Large intestine (tissue), 3 donors: ENCODE measurements around the gene PGP. TPM values are rescaled to one million over a fixed set of nuclear protein-coding genes. Genes with fewer than 3 reads are reported as not detected.

Experiments
- DNase-seq, 2 donors: peaks; one replicate each; pipeline versions ENCODE4 v3.0.0 to v3.0.0-alpha.2; 2013
- H3K27ac ChIP-seq: one replicate; pipeline ENCODE4 v1.5.1; 2013; ENCODE audit warnings: low read length
- H3K27me3 ChIP-seq: 2 replicates; pipeline ENCODE4 v1.6.1; 2013; ENCODE audit warnings: low read length; ENCODE audit not compliant: control insufficient read depth, insufficient read depth
- H3K36me3 ChIP-seq: 2 replicates; pipeline ENCODE4 v1.6.1; 2013; ENCODE audit warnings: low read length; ENCODE audit not compliant: control insufficient read depth, insufficient read depth
- H3K4me1 ChIP-seq: one replicate; pipeline ENCODE4 v1.6.1; 2013; ENCODE audit warnings: low read length; ENCODE audit not compliant: control insufficient read depth, insufficient read depth
- H3K4me3 ChIP-seq: one replicate; pipeline ENCODE4 v1.5.1; 2013; ENCODE audit warnings: low read length
- H3K9me3 ChIP-seq: one replicate; pipeline ENCODE4 v1.6.1; 2013; ENCODE audit warnings: mild to moderate bottlenecking, low read depth, low read length, moderate library complexity; ENCODE audit not compliant: control insufficient read depth
- WGBS: methylation state at CpG from one replicate; pipeline ENCODE4 v1.1.5; 2013; ENCODE audit warnings: low lambda C conversion rate; ENCODE audit not compliant: insufficient coverage; 5-methylcytosine and 5-hydroxymethylcytosine counted together
- polyA plus RNA-seq: library from polyadenylated mRNA; unstranded; fragments of 120-200 nt; gene quantifications from one replicate; pipeline ENCODE4 v1.2.1, GENCODE V29; 2013

The PGP gene
- polyA plus RNA-seq, 1 donor = 11.7 TPM

DNA sequence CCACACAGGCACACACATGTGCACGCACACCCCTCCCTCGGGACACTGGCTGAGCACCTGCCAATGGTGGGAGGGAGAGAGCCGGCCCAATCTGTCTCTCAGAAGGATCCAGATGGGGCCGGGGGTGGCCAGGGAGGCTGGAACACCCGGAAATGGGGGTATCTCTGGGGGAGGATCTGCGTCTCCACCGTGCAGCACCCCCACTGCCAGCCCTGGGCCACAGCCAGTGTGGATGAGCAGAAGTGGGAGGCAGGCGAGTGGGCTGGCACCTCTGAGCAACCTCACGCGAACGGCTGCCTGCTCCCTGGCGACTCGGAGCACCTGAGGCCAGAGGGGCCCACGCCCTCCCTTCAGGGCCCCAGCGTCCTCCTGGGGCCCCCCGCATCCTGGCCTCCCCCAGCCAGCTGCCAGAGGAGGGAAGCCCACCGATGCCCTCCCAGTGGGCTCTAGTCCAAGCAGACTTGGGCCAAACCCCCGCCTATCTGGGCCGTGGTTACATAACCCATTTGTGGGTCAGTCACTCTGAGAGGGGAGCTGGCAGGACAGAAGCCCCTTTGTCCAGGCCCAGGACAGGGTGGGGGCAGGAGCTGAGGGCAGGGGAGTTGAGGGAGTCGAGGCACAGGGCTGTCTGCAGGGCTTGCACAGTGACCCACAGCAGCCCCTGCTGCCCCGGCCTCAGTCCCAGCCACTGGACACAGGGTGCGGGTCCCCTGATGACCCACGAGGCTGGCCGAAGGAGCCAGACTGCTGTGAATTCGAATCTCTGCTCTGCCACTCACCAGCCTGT is 23.8 kb downstream of the PGP start:
- H3K27ac ChIP-seq = no peak overlapping the region
- H3K27me3 ChIP-seq = peaks cover 24% of the 10 kb centered on the region
- WGBS = no CpG with 5 or more reads among the region's 25 CpGs

DNA sequence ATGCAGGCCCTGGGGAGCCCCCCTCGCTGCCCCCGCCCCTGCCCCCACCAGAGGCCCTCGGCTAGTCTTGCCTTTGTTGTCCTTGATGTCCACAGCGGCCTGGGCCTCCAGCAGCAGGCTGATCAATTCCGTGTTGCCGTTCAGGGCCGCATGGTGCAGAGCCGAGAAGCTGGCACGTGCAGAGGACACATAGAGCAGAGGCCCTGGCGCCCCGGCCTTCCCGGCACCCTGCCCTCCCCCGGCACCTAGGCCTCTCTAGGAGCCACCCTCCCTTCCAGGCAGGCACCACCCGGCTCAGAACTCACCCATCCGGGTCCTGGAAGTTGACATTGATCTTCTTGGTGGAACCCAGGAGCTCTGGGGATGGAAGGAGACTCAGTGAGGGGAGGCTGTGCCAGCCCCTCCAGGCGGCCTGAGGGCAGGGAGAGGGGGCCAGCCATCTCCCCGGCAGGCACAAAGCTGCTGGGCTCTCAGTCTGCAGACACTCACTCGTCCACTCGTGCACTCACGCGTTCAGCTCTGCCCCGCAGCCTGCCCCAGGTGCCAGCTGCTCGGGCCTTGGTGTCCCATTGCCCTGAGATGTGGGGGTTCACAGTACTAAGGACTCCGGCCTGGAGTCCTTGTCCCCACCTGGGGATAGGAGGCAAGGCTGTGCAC is 24.5 kb downstream of the PGP start:
- Histone ChIP-seq H3K9me3 (no peaks in the 10 kb centered on the region), H3K4me1 (peaks cover 6% of the 10 kb centered on the region), H3K4me3 (no peak overlapping the region), H3K27me3 (peaks cover 17% of the 10 kb centered on the region), H3K27ac (no peak overlapping the region), H3K36me3 (no peaks in the 10 kb centered on the region)
- no peak for DNase-seq
- no CpG with 5 or more reads among the region's 24 CpGs for WGBS

More for the DNA sequence above, 23.8 kb downstream of the PGP start:
- DNase-seq = no peak
- H3K36me3 ChIP-seq = no peaks in the 10 kb centered on the region
- H3K4me1 ChIP-seq = peaks cover 13% of the 10 kb centered on the region
- no peak overlapping the region for H3K4me3 ChIP-seq
- peaks cover 3% of the 10 kb centered on the region for H3K9me3 ChIP-seq

DNA sequence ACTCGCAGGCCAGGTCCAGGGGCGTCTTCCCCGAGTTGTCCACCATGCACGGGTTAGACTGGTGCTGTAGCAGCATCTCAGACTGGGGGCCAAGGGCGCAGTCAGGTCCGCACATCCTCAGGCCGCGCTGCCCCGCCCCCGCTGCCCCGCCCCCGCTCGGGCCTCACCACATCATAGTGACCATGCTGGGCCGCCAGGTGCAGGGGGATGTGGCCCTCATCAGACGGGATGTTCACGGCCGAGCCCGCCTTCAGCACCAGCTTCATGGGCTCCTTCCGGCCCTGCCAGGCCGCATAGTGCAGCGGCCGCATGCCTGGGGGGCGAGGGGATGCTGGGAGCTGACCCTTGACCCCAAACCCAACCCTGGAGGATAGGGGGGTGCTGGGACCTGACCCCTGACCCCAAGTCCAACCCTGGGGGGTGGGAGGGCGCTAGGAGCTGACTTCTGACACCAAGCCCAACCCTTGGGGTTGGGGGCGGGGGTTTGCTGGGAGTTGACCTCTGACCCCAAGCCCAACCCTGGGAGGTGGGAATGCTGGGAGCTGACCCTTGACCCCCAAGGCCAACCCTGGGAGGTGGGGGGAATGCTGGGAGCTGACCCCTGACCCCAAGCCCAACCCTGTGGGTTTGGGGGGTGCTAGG is 25.3 kb downstream of the PGP start:
- H3K4me1 ChIP-seq = no peaks in the 10 kb centered on the region
- H3K27ac ChIP-seq = no peak overlapping the region
- DNase-seq = no peak
- H3K36me3 ChIP-seq = no peaks in the 10 kb centered on the region
- H3K9me3 ChIP-seq = no peaks in the 10 kb centered on the region
- no peak overlapping the region for H3K4me3 ChIP-seq
- H3K27me3 ChIP-seq = peaks cover 10% of the 10 kb centered on the region
- no CpG with 5 or more reads among the region's 25 CpGs for WGBS

DNA sequence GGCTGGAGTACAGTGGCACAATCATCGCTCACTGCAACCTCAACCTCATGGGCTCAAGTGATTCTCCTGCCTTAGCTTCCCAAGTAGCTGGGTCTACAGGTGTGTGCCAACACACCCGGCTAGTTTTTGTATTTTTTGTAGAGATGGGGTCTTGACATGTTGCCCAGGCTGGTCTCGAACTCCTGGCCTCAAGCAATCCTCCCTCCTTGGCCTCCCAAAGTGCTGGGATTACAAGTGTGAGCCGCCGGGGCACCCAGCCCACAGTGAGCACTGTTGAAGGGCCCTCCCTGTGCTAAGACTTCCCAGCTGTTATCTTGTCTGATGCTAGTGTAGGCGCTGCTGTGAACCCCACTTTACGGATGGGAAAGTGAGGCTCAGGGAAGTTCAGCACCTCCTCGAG is 26.2 kb downstream of the PGP start:
- WGBS = no CpG with 5 or more reads among the region's 8 CpGs
- Histone ChIP-seq H3K4me3 (no peak overlapping the region), H3K27me3 (peaks cover under 1% of the 10 kb centered on the region), H3K9me3 (no peaks in the 10 kb centered on the region), H3K36me3 (no peaks in the 10 kb centered on the region), H3K4me1 (no peaks in the 10 kb centered on the region), H3K27ac (no peak overlapping the region)
- DNase-seq = no peak

DNA sequence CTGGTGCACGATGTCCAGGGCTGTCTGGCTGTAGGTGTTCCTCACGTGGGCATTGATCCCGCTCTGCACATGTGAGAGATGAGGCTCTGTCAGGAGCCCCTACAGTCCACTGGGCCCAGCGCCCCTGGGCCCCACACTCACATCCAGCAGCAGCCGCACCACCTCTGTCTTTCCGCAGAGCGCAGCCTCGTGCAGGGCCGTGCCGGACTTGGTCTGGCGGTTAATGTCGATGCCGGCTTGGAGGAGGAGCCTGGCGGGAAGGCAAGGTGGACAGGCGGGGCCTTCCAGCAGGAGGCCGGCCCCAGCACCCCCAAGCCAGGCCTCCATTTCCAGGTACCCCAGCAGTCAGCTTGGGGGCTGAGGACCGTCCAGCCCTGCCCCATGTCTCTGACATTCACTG is 27.4 kb downstream of the PGP start:
- Histone ChIP-seq H3K4me1 (no peaks in the 10 kb centered on the region), H3K36me3 (no peaks in the 10 kb centered on the region), H3K27ac (no peak overlapping the region), H3K27me3 (no peaks in the 10 kb centered on the region), H3K4me3 (no peak overlapping the region), H3K9me3 (no peaks in the 10 kb centered on the region)
- WGBS = no CpG with 5 or more reads among the region's 17 CpGs
- no peak for DNase-seq

DNA sequence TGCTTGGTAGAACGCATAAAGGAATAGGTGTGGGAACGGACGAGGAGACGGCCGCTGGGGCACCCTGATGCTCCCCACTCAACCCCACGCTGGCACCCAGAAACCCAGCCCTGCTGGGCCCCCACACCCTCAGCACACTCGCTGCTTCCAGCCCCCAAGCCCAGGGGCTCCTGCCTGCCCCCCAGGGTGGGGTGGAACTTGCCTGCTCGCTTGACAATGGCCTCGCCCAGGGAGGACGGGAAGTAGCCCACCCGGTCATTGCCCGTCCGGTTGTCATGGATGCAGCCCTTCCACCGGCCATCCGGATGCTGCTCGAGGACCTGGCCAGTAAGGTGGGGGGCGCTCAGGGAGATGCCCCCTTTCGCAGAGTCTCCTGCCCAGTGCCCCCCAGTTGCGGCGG is 28.1 kb downstream of the PGP start:
- H3K36me3 ChIP-seq = no peaks in the 10 kb centered on the region
- WGBS = no CpG with 5 or more reads among the region's 20 CpGs
- no peak overlapping the region for H3K27ac ChIP-seq
- no peaks in the 10 kb centered on the region for H3K27me3 ChIP-seq
- H3K4me1 ChIP-seq = no peaks in the 10 kb centered on the region
- no peaks in the 10 kb centered on the region for H3K9me3 ChIP-seq
- no peak overlapping the region for H3K4me3 ChIP-seq
- no peak for DNase-seq

DNA sequence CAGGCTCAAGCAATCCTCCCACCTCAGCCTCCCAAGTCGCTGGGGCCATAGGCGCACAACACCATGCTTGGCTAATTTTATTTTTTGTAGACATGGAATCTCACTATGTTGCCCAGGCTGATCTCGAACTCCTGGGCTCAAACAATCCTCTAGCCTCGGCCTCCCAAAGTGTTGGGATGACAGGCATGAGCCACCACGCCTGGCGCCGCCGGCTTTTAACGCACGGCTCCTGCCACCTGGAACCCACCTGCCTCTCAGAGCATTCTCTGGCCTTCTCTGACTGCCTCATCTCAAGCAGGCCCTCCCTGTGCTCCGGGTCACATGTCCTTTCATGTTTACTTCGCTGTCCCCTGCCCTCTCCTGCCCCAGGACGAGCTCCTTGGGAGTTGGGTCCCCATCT is 28.6 kb downstream of the PGP start:
- DNase-seq = no peak
- Histone ChIP-seq H3K27me3 (no peaks in the 10 kb centered on the region), H3K9me3 (no peaks in the 10 kb centered on the region), H3K36me3 (no peaks in the 10 kb centered on the region), H3K4me1 (no peaks in the 10 kb centered on the region), H3K27ac (no peak overlapping the region), H3K4me3 (no peak overlapping the region)
- no CpG with 5 or more reads among the region's 13 CpGs for WGBS

DNA sequence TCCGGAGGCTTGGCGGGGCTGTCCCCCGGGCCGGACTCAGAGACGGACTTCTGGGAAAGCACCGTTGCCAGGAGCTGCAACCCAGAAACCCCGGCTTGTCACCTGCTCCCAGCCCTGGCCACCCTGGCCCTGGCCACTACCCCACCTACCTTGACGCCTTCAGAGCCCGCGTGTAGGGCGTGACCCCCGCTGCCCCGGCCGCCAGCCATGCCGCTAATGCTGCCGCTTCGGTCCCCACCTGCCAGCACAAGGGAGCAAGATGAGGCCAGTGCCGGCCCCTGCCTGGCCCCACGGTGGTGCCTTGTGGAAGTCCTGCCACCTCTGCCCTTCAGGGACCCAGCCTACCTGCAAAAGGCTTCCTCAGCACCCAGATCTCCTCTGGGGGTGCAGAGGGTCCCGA is 29.7 kb downstream of the PGP start:
- DNase-seq = no peak
- Histone ChIP-seq H3K27ac (no peak overlapping the region), H3K4me1 (no peaks in the 10 kb centered on the region), H3K27me3 (no peaks in the 10 kb centered on the region), H3K9me3 (no peaks in the 10 kb centered on the region), H3K4me3 (no peak overlapping the region), H3K36me3 (no peaks in the 10 kb centered on the region)
- WGBS = no CpG with 5 or more reads among the region's 20 CpGs

DNA sequence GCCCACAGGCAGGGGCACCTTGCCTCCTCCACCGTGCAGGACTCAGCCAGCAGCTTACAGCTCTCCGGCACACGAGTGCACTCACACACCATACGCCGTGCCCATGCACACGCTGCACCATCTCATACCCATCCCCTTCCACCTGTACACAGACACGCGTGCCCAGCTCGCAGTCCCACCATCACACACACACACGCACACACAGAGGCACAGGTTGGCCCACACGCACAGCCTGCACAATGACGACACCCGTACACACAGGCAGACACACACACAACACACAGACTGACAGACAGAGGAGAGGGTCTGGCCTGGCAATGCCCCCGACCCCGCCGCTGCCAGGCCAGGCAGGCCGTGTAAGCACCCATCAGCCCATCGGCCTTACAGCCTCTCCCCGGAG is 30.3 kb downstream of the PGP start:
- H3K27me3 ChIP-seq = no peaks in the 10 kb centered on the region
- no peaks in the 10 kb centered on the region for H3K36me3 ChIP-seq
- DNase-seq = no peak
- no CpG with 5 or more reads among the region's 19 CpGs for WGBS
- no peaks in the 10 kb centered on the region for H3K4me1 ChIP-seq
- no peak overlapping the region for H3K27ac ChIP-seq
- no peak overlapping the region for H3K4me3 ChIP-seq
- H3K9me3 ChIP-seq = no peaks in the 10 kb centered on the region

DNA sequence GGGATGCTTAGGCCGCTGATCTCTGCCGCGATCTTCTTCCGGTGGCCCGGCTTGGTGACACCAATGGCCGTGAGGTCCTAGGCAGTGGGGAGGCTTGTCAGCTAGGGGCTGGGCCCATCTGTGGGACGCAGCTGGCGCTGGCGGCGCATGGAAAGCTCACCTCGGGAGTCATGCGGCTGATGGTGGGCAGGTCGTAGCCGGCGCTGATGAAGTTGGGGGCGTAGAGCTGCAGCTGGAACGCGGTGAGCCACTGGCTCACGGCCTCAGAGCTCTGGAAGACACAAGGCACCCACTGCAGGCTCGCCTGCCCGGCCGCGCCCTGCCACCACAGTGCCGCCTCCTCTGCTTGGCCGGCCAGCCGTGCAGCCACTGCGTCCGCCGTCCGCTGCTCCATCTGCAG is 31.0 kb downstream of the PGP start:
- no CpG with 5 or more reads among the region's 30 CpGs for WGBS
- Histone ChIP-seq H3K27me3 (no peaks in the 10 kb centered on the region), H3K9me3 (no peaks in the 10 kb centered on the region), H3K4me1 (no peaks in the 10 kb centered on the region), H3K4me3 (no peak overlapping the region), H3K36me3 (no peaks in the 10 kb centered on the region), H3K27ac (no peak overlapping the region)
- no peak for DNase-seq
